Loucy (cell line): ENCODE results near the gene IP6K3.

ENCODE experiments used
- H2AFZ ChIP-seq: fragments of 200-600 bp; sonication (generic); 2 replicates; pipeline ENCODE4 v1.6.0; 2016; ENCODE audit warnings: antibody characterized with exemption, mild to moderate bottlenecking, low read length, moderate library complexity
- H3F3A ChIP-seq: fragments of 200-600 bp; 2 replicates; pipeline ENCODE4 v1.6.0; 2016; ENCODE audit warnings: antibody characterized with exemption, low read depth, mild to moderate bottlenecking
- H3K27me3 ChIP-seq: fragments of 200-600 bp; sonication (generic); 2 replicates; pipeline ENCODE4 v1.6.1; 2014; ENCODE audit warnings: low read length, mild to moderate bottlenecking; ENCODE audit not compliant: insufficient read depth, poor library complexity, severe bottlenecking
- H3K36me3 ChIP-seq: fragments of 200-600 bp; sonication (generic); 2 replicates; pipeline ENCODE4 v1.6.1; 2016; ENCODE audit warnings: low read length; ENCODE audit not compliant: insufficient read depth
- H3K4me1 ChIP-seq: fragments of 200-600 bp; sonication (generic); 2 replicates; pipeline ENCODE4 v1.5.1; 2014; ENCODE audit warnings: low read length, mild to moderate bottlenecking; ENCODE audit not compliant: insufficient read depth, poor library complexity, severe bottlenecking
- H3K4me2 ChIP-seq: fragments of 200-600 bp; sonication (generic); 2 replicates; pipeline ENCODE4 v1.6.0; 2014; ENCODE audit warnings: antibody characterized with exemption, low read length, low read depth, mild to moderate bottlenecking; ENCODE audit not compliant: poor library complexity, severe bottlenecking
- H3K4me3 ChIP-seq: fragments of 200-600 bp; sonication (generic); 2 replicates; pipeline ENCODE4 v1.5.1; 2014; ENCODE audit warnings: low read length, mild to moderate bottlenecking, mixed read lengths; ENCODE audit not compliant: poor library complexity, severe bottlenecking
- H3K79me2 ChIP-seq: fragments of 200-600 bp; sonication (generic); 2 replicates; pipeline ENCODE4 v1.6.1; 2014; ENCODE audit warnings: low read length; ENCODE audit not compliant: insufficient read depth
- H3K9ac ChIP-seq: fragments of 200-600 bp; sonication (generic); 2 replicates; pipeline ENCODE4 v1.6.0; 2014; ENCODE audit warnings: mild to moderate bottlenecking, low read depth, low read length, moderate library complexity; ENCODE audit not compliant: poor library complexity, severe bottlenecking
- H3K9me2 ChIP-seq: fragments of 200-600 bp; sonication (generic); replicated peaks from 2 replicates; pipeline ENCODE4 v1.6.1; 2016; ENCODE audit warnings: low read depth, low read length, mixed read lengths
- H3K9me3 ChIP-seq: fragments of 200-600 bp; sonication (generic); 2 replicates; pipeline ENCODE4 v1.6.1; 2014; ENCODE audit warnings: mild to moderate bottlenecking, antibody characterized with exemption, low read length, low read depth; ENCODE audit not compliant: insufficient read depth
- H4K20me1 ChIP-seq: fragments of 200-600 bp; sonication (generic); 2 replicates; pipeline ENCODE4 v1.6.0; 2014; ENCODE audit warnings: antibody characterized with exemption, low read length, mild to moderate bottlenecking; ENCODE audit not compliant: insufficient read depth, poor library complexity, severe bottlenecking
- EZH2phosphoT487 ChIP-seq: fragments of 200-600 bp; IDR thresholded peaks from 2 replicates; pipeline ENCODE4 v1.6.1; 2018; ENCODE audit warnings: antibody characterized with exemption, mild to moderate bottlenecking, moderate library complexity, borderline replicate concordance
- TF ChIP-seq, protein P1 (sequence below): fragments of 200-600 bp; sonication (generic); conservative IDR thresholded peaks from 2 replicates; pipeline ENCODE4 v1.5.1; 2014; ENCODE audit warnings: mild to moderate bottlenecking, antibody characterized with exemption, low read length

Gene IP6K3

GRCh38 chr6:33672808-33673207 lies 73.9 kb downstream of the IP6K3 start:
- Histone ChIP-seq H3K4me3 (no peak overlapping the region), H2AFZ (no peak overlapping the region), H3K4me2 (no peak overlapping the region), H3K9ac (no peak overlapping the region), H3K4me1 (no peaks in the 10 kb centered on the region), H3F3A (no peaks in the 10 kb centered on the region), H4K20me1 (no peaks in the 10 kb centered on the region), H3K27me3 (no peaks in the 10 kb centered on the region), H3K9me3 (no peaks in the 10 kb centered on the region), H3K79me2 (no peaks in the 10 kb centered on the region), H3K36me3 (peaks cover 24% of the 10 kb centered on the region; the same call in 1 of the 2 replicates), H3K9me2 (no peaks in the 10 kb centered on the region)
- TF ChIP-seq EZH2phosphoT487: no peak
- TF ChIP-seq, protein P1, sequence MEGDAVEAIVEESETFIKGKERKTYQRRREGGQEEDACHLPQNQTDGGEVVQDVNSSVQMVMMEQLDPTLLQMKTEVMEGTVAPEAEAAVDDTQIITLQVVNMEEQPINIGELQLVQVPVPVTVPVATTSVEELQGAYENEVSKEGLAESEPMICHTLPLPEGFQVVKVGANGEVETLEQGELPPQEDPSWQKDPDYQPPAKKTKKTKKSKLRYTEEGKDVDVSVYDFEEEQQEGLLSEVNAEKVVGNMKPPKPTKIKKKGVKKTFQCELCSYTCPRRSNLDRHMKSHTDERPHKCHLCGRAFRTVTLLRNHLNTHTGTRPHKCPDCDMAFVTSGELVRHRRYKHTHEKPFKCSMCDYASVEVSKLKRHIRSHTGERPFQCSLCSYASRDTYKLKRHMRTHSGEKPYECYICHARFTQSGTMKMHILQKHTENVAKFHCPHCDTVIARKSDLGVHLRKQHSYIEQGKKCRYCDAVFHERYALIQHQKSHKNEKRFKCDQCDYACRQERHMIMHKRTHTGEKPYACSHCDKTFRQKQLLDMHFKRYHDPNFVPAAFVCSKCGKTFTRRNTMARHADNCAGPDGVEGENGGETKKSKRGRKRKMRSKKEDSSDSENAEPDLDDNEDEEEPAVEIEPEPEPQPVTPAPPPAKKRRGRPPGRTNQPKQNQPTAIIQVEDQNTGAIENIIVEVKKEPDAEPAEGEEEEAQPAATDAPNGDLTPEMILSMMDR: no peak

DNA sequence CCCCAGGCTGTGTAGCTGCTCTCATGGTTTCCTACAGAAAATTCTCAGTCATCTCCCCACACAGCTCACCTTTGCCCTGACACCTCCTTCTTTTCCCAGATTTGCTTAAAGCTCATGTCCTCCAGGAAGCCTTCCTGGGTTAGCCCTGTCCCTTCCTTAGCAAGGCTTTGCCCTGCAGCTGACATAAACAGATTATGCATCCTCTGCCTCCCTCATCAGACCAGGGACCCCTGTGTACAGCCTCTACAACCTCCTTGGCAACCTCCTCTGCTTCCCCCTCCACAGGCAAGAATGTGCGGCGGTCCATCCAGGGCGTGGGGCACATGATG lies 75.0 kb downstream of the IP6K3 start:
- TF ChIP-seq, protein P1: no peak
- TF ChIP-seq EZH2phosphoT487: no peak
- Histone ChIP-seq H3K9ac (no peak overlapping the region), H3K9me2 (no peaks in the 10 kb centered on the region), H3K9me3 (no peaks in the 10 kb centered on the region), H3K4me2 (no peak overlapping the region), H2AFZ (no peak overlapping the region), H3K79me2 (no peaks in the 10 kb centered on the region), H3K4me3 (no peak overlapping the region), H3K27me3 (no peaks in the 10 kb centered on the region), H3K36me3 (peaks cover 25% of the 10 kb centered on the region; the same call in 1 of the 2 replicates), H4K20me1 (no peaks in the 10 kb centered on the region), H3K4me1 (no peaks in the 10 kb centered on the region), H3F3A (no peaks in the 10 kb centered on the region)
